Measurements from ENCODE around the gene NNAT. TPM values are rescaled to one million over a fixed set of nuclear protein-coding genes. Genes with fewer than 3 reads are reported as not detected.

The NNAT gene
- total and polyA plus RNA-seq, 2 donors (not counting 1 experiment from before 2014, with no cell fraction given), result not detected

- H3K9me3 ChIP-seq (ENCODE audit: control extremely low read depth in 1 of 3, control insufficient read depth in 2 of 3, insufficient read depth in 1 of 3, low read length in 2 of 3), result peaks cover 0 to 6% (median 2%) of the 10 kb centered on the region in 3 donors
- no CpG with 5 or more reads among the region's 3 CpGs for WGBS (ENCODE audit: insufficient coverage)
- no peak overlapping the region for H3K4me3 Mint-ChIP-seq
- no peak overlapping the region for H2AFZ ChIP-seq (ENCODE audit: insufficient read depth, low read depth, low read length, poor library complexity, severe bottlenecking)
- H3K27me3 ChIP-seq (replicated peaks in 1 of 4; ENCODE audit: control extremely low read depth in 1 of 4, control insufficient read depth in 3 of 4, insufficient read depth in 4 of 4, low read length in 3 of 4), result peaks cover 0 to 7% (median 2%) of the 10 kb centered on the region in 4 experiments
- no peak for DNase-seq
- H3K4me1 ChIP-seq (ENCODE audit: control insufficient read depth in 2 of 2, insufficient read depth in 2 of 2, low read length in 2 of 2), result no peaks in the 10 kb centered on the region
- H3K9ac ChIP-seq (ENCODE audit: low read length), result no peak overlapping the region
- H3K4me3 ChIP-seq (ENCODE audit: control extremely low read depth in 1 of 5, extremely low read depth in 1 of 5, insufficient read depth in 1 of 5, low read depth in 2 of 5, low read length in 4 of 5), result no peak overlapping the region
- ChIA-PET POLR2A (no interaction called here), CTCF (interaction anchor here (0.7 kb wide), 1 partner anchor 517 kb away, joined by 3 read pairs; no protein-coding TSS in a partner anchor)
- ATAC-seq (ENCODE audit: low read depth), result no peak
- TF ChIP-seq, protein P1, sequence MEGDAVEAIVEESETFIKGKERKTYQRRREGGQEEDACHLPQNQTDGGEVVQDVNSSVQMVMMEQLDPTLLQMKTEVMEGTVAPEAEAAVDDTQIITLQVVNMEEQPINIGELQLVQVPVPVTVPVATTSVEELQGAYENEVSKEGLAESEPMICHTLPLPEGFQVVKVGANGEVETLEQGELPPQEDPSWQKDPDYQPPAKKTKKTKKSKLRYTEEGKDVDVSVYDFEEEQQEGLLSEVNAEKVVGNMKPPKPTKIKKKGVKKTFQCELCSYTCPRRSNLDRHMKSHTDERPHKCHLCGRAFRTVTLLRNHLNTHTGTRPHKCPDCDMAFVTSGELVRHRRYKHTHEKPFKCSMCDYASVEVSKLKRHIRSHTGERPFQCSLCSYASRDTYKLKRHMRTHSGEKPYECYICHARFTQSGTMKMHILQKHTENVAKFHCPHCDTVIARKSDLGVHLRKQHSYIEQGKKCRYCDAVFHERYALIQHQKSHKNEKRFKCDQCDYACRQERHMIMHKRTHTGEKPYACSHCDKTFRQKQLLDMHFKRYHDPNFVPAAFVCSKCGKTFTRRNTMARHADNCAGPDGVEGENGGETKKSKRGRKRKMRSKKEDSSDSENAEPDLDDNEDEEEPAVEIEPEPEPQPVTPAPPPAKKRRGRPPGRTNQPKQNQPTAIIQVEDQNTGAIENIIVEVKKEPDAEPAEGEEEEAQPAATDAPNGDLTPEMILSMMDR (IDR thresholded peaks at IDR 0.05), result no peak
- TF ChIP-seq EZH2 (IDR thresholded peaks at IDR 0.05; ENCODE audit: borderline replicate concordance, insufficient read depth, low read depth, low read length, poor library complexity, severe bottlenecking), result no peak
- peaks cover 30% of the 10 kb centered on the region for H3K27me3 Mint-ChIP-seq
- H3K79me2 ChIP-seq (ENCODE audit: control insufficient read depth, insufficient read depth, low read length), result no peaks in the 10 kb centered on the region
- H3K4me2 ChIP-seq (replicated peaks; ENCODE audit: low read depth, low read length, poor library complexity, severe bottlenecking), result no peak overlapping the region
- no peak overlapping the region for H3K27ac ChIP-seq (ENCODE audit: low read length in 2 of 2)
- no peaks in the 10 kb centered on the region for H4K20me1 ChIP-seq (ENCODE audit: control insufficient read depth, insufficient read depth, low read length, poor library complexity, severe bottlenecking)
- no peak overlapping the region for H3K27ac Mint-ChIP-seq
- H3K4me1 Mint-ChIP-seq, result no peaks in the 10 kb centered on the region
- intact Hi-C loops (cut with micrococcal nuclease), result no loop called here
- peaks cover 3% of the 10 kb centered on the region for H3K9me3 Mint-ChIP-seq (ENCODE audit: insufficient read depth)
- H3K36me3 ChIP-seq (replicated peaks in 1 of 2; ENCODE audit: control extremely low read depth in 1 of 2, control insufficient read depth in 1 of 2, extremely low read depth in 1 of 2, insufficient read depth in 2 of 2, low read length in 1 of 2), result no peaks in the 10 kb centered on the region
Measured at GRCh38 chr20:37477041-37477440, 44.0 kb upstream of the NNAT start.

- peaks cover 33% of the 10 kb centered on the region for H3K27me3 Mint-ChIP-seq
- H3K79me2 ChIP-seq (ENCODE audit: control insufficient read depth, insufficient read depth, low read length), result no peaks in the 10 kb centered on the region
- no peaks in the 10 kb centered on the region for H3K4me1 ChIP-seq (ENCODE audit: control insufficient read depth in 2 of 2, insufficient read depth in 2 of 2, low read length in 2 of 2)
- H3K4me2 ChIP-seq (replicated peaks; ENCODE audit: low read depth, low read length, poor library complexity, severe bottlenecking), result no peak overlapping the region
- no peak for DNase-seq
- intact Hi-C loops (cut with micrococcal nuclease), result no loop called here
- TF ChIP-seq EZH2 (IDR thresholded peaks at IDR 0.05; ENCODE audit: borderline replicate concordance, insufficient read depth, low read depth, low read length, poor library complexity, severe bottlenecking), result no peak
- TF ChIP-seq, protein P1 (IDR thresholded peaks at IDR 0.05), result no peak
- H3K4me1 Mint-ChIP-seq, result no peaks in the 10 kb centered on the region
- peaks cover 0 to 7% (median 2%) of the 10 kb centered on the region in 4 experiments for H3K27me3 ChIP-seq (replicated peaks in 1 of 4; ENCODE audit: control extremely low read depth in 1 of 4, control insufficient read depth in 3 of 4, insufficient read depth in 4 of 4, low read length in 3 of 4)
- H3K9me3 ChIP-seq (ENCODE audit: control extremely low read depth in 1 of 3, control insufficient read depth in 2 of 3, insufficient read depth in 1 of 3, low read length in 2 of 3), result peaks cover 0 to 8% (median 2%) of the 10 kb centered on the region in 3 donors
- WGBS (ENCODE audit: insufficient coverage), result no CpG with 5 or more reads among the region's 6 CpGs
- H3K4me3 Mint-ChIP-seq, result no peak overlapping the region
- POLR2A ChIA-PET, result no interaction called here
- H3K27ac Mint-ChIP-seq, result no peak overlapping the region
- peaks cover 3% of the 10 kb centered on the region for H3K9me3 Mint-ChIP-seq (ENCODE audit: insufficient read depth)
- no peak overlapping the region for H3K4me3 ChIP-seq (ENCODE audit: control extremely low read depth in 1 of 5, extremely low read depth in 1 of 5, insufficient read depth in 1 of 5, low read depth in 2 of 5, low read length in 4 of 5)
- CTCF ChIA-PET, result no interaction called here
- no peak overlapping the region for H3K27ac ChIP-seq (ENCODE audit: low read length in 2 of 2)
- no peak overlapping the region for H3K9ac ChIP-seq (ENCODE audit: low read length)
- no peaks in the 10 kb centered on the region for H4K20me1 ChIP-seq (ENCODE audit: control insufficient read depth, insufficient read depth, low read length, poor library complexity, severe bottlenecking)
- H2AFZ ChIP-seq (ENCODE audit: insufficient read depth, low read depth, low read length, poor library complexity, severe bottlenecking), result no peak overlapping the region
- no peaks in the 10 kb centered on the region for H3K36me3 ChIP-seq (replicated peaks in 1 of 2; ENCODE audit: control extremely low read depth in 1 of 2, control insufficient read depth in 1 of 2, extremely low read depth in 1 of 2, insufficient read depth in 2 of 2, low read length in 1 of 2)
- no peak for ATAC-seq (ENCODE audit: low read depth)
Measured at GRCh38 chr20:37479266-37479665, 41.8 kb upstream of the NNAT start.

Data from B cell (primary cell).